Nasal cavity respiratory epithelium epithelial cell of viscerocranial mucosa (primary cell): ENCODE measurements around the gene NPHS1. TPM values are rescaled to one million over a fixed set of nuclear protein-coding genes. Genes with fewer than 3 reads are reported as not detected.

ENCODE experiments used
- total RNA-seq: library from RNA; depleted of rRNA; stranded (reverse); fragments of >200 nt; gene quantifications from 2 replicates; pipeline ENCODE4 v1.2.3, GENCODE V29; 2014

The NPHS1 gene
- total RNA-seq = not detected in 2 replicates

GRCh38 chr19:35852029-35852780 lies at the start of gene NPHS1:
Gene NPHS1, minus strand, starts transcription at chr19:35852504. Its CDS starts 667 bp downstream, at chr19:35851837.

GRCh38 chr19:35868172-35868822 lies 16.0 kb upstream of the NPHS1 start, which contains the start of gene APLP1:
Gene APLP1, plus strand, starts transcription at chr19:35868574. Its CDS starts 63 bp downstream, at chr19:35868637.

GRCh38 chr19:35856546-35857149 lies 4.3 kb upstream of the NPHS1 start, which contains the start of gene KIRREL2:
Gene KIRREL2, plus strand, starts transcription at chr19:35856911. Its CDS starts 209 bp downstream, at chr19:35857120.

GRCh38 chr19:35812220-35813042 lies 39.9 kb downstream of the NPHS1 start, which contains the start of gene PRODH2:
Gene PRODH2, minus strand, starts transcription at chr19:35812845. Its CDS starts 40 bp downstream, at chr19:35812805.

Other genes with a start within 250 kb of the NPHS1 start
- 3.1 and 4.6 TPM in 2 replicates for gene HAUS5, start 239.8 kb downstream of the NPHS1 start, total RNA-seq
- gene RBM42, start 223.5 kb downstream of the NPHS1 start, total RNA-seq = 33.2 and 37.9 TPM in 2 replicates
- 0.34 TPM in 1 of 2 replicates, not detected in the other for gene ETV2, start 210.8 kb downstream of the NPHS1 start, total RNA-seq
- 88.5 and 102 TPM in 2 replicates for gene COX6B1, start 204.2 kb downstream of the NPHS1 start, total RNA-seq
- gene UPK1A, start 186.0 kb downstream of the NPHS1 start, total RNA-seq = not detected in 2 replicates
- gene ZBTB32, start 147.9 kb downstream of the NPHS1 start, total RNA-seq = not detected in 2 replicates
- 4.1 and 21.1 TPM in 2 replicates for gene KMT2B, start 134.5 kb downstream of the NPHS1 start, total RNA-seq
- gene IGFLR1, start 110.1 kb downstream of the NPHS1 start, total RNA-seq = under 0.01 and 0.43 TPM in 2 replicates
- gene U2AF1L4, start 107.1 kb downstream of the NPHS1 start, total RNA-seq = 9.1 and 12.6 TPM in 2 replicates
- gene PSENEN, start 106.9 kb downstream of the NPHS1 start, total RNA-seq = 14.9 and 15.7 TPM in 2 replicates
- gene LIN37, start 103.9 kb downstream of the NPHS1 start, total RNA-seq = 5.8 and 7.3 TPM in 2 replicates
- under 0.01 and 0.28 TPM in 2 replicates for gene HSPB6, start 95.5 kb downstream of the NPHS1 start, total RNA-seq
- gene PROSER3, start 94.3 kb downstream of the NPHS1 start, total RNA-seq = 2.1 and 5.7 TPM in 2 replicates
- gene ARHGAP33, start 76.9 kb downstream of the NPHS1 start, total RNA-seq = 0.57 TPM in 1 of 2 replicates, not detected in the other
- gene PRODH2, start 39.7 kb downstream of the NPHS1 start, total RNA-seq = not detected in 2 replicates
- not detected in 2 replicates for gene KIRREL2, start 4.4 kb upstream of the NPHS1 start, total RNA-seq
- gene APLP1, start 16.1 kb upstream of the NPHS1 start, total RNA-seq = 0.64 TPM in 1 of 2 replicates, not detected in the other
- gene NFKBID, start 48.0 kb upstream of the NPHS1 start, total RNA-seq = 3.4 and 3.6 TPM in 2 replicates
- gene HCST, start 50.0 kb upstream of the NPHS1 start, total RNA-seq = 0.14 TPM in 1 of 2 replicates, not detected in the other
- not detected in 2 replicates for gene TYROBP, start 55.8 kb upstream of the NPHS1 start, total RNA-seq
- gene LRFN3, start 83.9 kb upstream of the NPHS1 start, total RNA-seq = 2.4 and 6.5 TPM in 2 replicates
- 7.5 and 16.1 TPM in 2 replicates for gene SDHAF1, start 142.7 kb upstream of the NPHS1 start, total RNA-seq
- gene SYNE4, start 156.3 kb upstream of the NPHS1 start, total RNA-seq = 1.4 and 5.2 TPM in 2 replicates
- 12.0 and 15.4 TPM in 2 replicates for gene ALKBH6, start 161.7 kb upstream of the NPHS1 start, total RNA-seq
- gene CLIP3, start 180.4 kb upstream of the NPHS1 start, total RNA-seq = 0.36 TPM in 1 of 2 replicates, not detected in the other
- 2.4 and 2.8 TPM in 2 replicates for gene THAP8, start 201.8 kb upstream of the NPHS1 start, total RNA-seq
- 0.28 and 0.68 TPM in 2 replicates for gene WDR62, start 202.4 kb upstream of the NPHS1 start, total RNA-seq